Activated CD4-positive, CD25-positive, alpha-beta regulatory T cell treated with anti-CD3 and anti-CD28 coated beads, Interleukin-2, amount 50 U/mL, for 24 hours (primary cell): ENCODE data around the gene RNF133.
"Not testable (repeated sequence)": the region's sequence is repeated elsewhere in the genome, so short reads cannot be mapped to it uniquely, and the experiment has no call there.

ENCODE experiments used
- ATAC-seq, 2 donors: fragments of 150-1000 bp; cut with Tn5 transposase; one replicate each; pipeline ENCODE4 v1.10.0; 2021; ENCODE audit warnings: mild to moderate bottlenecking in 1 of 2, moderate library complexity in 1 of 2

Gene RNF133

DNA sequence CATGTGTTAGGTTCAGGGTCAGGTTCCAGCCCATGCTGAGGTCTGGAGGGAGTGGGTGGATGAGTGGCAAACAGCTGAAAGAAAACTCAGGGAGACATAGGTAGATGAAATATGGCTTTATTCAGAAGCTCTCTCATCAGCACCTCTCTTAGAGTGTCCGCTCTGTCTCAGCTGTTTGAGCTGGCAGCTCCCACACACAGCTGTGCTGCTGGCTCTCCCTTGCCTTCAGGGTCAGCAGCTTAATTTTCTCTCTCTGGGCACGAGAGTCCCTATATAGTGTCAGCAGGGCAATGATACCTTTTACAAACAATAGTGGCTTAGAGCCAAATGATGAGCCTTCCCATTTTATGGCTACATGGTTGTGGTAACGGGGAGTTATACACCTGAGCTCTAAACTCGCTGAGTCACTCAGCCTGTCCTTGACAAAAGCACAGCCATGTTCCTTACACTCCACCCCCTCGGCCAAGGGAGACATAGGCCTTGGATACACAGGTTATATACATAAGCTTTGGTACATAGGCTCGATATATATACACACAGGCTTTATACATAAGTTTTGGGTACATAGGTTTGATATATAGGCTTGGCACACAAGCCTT is 10.4 kb downstream of the RNF133 start:
- no peak for ATAC-seq

DNA sequence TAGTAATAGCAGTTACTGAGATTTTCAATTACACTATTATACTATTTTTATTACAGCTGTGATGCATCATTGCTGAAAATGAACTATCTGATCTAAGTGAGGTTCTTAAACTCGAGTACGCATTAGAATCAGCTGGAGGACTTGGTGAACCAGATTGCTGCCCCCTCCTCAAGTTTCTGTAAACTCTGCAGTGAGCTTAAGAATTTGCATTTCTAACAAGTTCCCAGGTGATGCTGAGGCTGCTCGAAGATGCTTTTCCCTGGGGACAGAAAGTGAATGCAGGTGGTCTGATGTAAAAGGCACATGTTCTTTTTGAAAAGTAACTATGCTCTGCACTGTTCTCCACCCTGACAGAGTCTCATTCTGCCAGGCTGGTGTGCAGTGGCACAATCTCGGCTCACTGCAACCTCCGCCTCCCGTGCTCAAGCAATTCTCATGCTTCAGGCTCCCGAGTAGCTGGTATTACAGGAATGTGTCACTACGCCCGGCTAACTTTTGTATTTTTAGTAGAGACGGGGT is 12.5 kb downstream of the RNF133 start:
- ATAC-seq, result no peak

DNA sequence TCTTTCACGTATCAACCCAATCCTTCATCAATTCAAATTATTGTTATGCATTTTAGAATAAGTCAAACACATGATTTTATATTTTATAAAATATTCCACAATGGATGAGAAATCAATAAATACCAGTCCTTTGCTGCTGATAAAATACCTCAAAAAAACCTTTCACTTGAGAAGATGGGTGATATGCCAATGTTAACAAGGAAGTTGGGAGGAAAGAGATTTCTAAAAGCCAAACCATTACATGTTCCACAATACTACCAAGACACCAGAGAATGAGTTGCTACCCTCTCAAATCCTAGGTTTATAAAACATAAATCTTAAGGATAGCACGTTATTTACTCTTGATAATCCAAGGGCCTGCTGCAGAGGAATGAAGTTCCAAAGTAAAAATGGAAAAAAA is 14.4 kb downstream of the RNF133 start:
- no peak for ATAC-seq

DNA sequence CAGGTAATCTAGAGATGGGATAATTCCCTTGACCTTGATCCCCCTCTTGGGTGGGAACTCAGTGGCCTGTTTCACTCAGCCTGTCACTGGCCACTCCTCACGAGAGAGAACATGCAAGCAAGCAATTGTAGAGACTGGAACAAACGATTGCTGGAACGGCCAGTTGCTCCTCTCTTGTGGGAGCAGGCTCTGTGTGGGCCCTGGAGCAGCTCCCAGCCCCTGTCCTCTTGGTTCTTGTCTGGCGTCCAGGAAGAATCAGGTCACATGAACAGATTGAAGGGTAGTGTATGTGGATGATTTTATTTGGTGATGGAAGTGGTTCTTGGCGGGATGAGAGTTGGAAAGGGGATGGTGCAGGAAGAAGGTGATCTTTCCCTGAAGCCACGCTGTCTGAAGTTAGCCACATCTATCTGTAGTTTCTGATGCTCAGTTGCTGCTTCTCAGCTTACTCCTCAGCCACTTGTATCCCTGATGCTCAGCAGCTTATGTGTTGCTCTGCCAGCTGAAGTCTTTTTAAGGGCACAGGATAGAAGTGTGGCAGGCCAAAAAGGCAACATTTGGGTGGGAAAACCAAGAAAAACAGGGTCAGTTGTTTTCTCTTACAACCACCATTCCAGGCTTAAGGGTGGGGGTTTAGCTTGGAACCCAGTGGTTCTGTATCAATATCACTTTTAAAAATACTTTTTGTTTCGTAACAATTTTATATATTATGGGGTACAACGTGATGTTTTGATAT is 15.9 kb downstream of the RNF133 start:
- no peak for ATAC-seq

DNA sequence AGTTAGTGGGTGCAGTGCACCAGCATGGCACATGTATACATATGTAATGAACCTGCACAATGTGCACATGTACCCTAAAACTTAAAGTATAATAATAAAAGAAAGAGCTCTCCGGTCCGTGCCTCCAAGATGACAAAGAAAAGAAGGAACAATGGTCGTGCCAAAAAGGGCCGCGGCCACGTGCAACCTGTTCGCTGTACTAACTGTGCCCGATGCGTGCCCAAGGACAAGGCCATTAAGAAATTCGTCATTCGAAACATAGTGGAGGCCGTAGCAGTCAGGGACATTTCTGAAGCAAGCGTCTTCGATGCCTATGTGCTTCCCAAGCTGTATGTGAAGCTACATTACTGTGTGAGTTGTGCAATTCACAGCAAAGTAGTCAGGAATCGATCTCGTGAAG is 17.7 kb downstream of the RNF133 start:
- not testable (repeated sequence) for ATAC-seq

DNA sequence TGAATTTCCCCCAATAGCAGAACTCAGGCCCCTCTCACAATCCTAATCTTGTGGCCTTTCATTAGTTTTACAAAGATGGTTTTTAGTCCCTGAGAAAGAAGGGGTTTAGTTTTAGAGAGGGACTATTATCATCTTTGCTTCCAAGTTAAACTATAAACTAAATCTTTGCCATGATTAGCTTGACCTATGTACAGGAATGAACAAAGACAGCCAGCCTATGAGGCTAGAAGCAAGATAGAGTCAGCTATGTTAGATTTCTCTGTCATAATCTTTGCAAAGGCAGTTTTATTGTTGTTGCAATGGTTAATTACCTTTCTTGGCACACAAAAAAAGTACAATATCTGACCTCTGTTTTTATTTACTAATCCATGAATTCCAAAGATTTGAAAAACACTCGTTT is 19.1 kb downstream of the RNF133 start:
- no peak for ATAC-seq

DNA sequence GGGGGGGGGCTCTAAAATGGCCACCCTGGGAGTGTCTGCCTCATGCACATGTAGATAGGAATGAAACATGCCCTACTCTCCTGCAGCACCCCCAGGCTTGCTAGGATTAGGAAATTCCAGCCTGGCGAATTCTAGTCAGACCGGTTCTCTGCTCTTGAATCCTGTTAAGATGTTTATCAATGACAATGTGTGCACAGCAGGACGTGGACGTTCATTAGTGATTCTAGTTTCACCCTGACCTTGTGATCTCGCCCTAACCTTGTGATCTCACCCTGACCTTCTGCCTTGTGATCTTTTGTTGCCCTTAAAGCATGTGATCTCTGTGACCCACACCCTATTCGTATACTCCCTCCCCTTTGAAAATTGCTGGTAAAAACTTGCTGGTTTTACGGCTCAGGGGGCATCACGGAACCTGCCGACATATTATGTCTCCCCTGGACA is 19.6 kb downstream of the RNF133 start:
- ATAC-seq, result not testable (repeated sequence)

DNA sequence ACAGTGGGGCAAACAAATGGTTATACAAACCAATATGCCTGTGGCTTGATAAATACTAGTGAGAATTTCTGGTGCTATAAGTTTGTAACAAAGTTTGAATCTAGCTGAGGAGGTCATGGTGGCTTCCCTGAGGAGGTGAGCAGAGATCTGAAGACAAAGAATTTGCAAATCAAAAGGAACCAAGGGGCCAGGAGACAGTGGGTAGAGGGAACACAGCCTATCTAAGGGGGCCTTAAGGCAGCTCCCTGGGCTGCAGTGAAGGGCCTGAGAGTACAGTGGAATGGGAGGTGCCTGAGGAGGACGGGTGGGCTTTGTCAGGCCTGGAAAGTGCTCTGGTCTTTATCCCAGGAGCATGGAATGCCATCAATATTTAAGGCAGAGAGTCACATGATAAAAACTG is 21.8 kb downstream of the RNF133 start:
- ATAC-seq, result no peak

DNA sequence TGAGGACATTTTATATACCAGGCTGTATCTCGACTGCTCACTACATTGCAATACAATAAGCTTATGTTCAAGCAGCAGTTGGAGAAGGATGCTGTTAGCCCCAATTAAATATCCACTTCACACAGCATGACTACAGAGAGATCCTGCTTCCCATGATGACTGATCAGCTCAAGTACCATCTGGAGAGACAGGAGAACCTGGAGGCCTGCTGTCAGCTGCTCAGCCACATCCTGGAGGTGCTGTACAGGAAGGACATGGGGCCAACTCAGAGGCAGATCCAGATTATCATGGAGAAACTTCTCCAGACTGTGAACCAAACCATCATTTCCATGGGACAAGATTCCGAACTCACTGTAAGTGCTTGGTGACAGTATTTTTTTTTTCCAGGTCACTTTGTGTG is 22.5 kb downstream of the RNF133 start:
- ATAC-seq, result no peak

DNA sequence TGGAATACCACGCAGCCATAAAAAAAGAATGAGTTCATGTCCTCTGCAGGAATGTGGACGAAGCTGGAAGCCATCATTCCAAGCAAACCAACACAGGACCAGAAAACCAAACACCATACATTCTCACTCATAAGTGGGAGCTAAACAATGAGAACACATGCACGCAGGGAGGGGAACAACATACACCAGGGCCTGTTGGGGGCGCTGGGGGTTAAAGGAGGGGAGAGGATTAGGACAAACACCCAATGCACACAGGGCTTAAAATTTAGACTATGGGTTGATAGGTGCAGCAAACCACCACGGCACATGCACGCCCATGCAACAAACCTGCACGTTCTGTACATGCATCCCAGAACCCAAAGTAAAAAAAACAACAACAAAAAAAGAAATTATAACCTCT is 23.3 kb downstream of the RNF133 start:
- ATAC-seq, result no peak

DNA sequence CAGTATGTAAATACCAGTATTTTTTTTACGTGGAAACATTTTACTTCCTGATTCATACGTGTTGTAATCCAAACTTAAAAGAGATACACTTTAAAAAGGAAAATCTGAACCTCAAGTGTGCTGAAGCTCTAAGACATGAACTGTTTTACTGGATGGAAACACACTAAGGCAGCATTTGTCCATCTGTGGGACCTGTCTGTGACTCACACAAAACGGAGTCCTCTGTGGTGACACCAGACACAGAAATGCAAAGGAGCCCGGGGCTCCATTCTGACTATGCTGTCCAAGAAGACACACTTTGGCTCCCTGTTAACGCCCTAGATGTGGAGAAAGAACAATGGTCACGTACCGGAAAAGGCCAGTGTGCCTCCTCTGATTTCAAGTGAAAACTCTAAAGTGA is 23.9 kb downstream of the RNF133 start:
- no peak for ATAC-seq

DNA sequence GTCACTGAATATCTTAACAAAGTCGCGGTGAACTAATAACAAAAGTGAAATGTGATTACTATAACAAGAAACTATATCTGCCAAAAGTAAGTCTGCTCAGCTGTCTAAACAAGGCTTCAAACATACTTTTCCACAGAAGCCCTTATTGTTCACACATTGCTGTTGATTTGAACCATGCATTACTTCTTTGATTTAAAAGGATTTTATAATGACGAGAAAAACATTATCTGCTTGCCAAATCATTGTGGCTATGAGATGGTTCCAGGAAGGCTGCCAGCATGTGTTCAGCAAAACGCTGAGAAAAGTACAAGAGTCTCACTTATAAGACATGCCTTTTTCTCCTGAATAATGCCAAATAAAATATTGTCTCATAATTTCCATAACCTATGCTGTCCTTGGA is 24.4 kb downstream of the RNF133 start:
- no peak for ATAC-seq

DNA sequence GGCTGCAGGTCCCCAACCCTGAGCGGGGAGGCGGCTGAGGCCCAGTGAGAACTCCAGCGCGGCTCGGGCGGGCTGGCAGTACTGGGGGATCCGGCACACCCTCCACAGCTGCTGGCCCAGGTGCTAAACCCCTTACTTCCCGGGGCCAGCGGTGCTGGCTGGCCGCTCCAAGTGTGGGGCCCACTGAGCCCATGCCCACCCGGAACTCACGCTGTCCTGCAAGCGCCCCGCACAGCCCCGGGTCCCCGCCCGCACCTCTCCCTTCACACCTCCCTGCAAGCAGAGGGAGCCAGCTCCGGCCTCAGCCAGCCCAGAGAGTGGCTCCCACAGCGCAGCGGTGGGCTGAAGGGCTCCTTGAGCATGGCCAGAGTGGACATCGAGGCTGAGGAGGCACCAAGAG is 25.0 kb downstream of the RNF133 start:
- ATAC-seq, result no peak

DNA sequence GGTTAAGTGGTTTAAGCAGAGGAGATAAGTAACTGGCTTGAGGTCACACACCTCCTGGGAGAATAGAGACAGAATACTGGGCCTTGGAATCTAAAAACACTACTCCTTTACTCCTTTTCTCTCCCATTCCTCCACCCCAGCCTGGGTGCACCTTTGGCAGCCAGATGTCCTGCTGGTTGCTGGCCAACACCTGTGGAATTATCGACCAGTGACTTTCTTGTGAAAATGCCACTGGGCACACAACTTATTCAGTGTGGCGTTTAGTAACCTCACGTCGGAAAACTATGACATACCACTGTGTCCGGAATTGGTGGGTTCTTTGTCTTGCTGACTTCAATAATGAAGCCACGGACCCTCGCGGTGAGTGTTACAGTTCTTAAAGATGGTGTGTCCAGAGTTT is 26.4 kb downstream of the RNF133 start:
- ATAC-seq, result no peak

DNA sequence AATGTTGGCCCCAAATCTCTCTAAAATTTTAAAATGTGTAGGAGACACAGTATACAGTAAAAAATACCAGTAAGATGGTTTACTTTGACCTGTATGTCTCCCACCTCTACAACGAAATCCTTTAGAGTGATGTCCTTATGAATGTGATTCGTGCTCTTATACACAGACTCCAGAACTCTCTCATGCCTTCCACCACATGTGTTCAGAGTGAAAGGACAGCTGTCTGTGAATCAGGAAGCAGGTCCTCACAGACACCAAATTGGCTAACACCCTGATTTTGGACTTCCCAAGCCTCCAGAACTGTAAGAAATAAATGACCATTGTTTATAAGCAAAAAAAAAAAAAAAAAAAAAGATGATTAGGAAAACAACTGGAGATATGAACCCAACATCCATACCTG is 35.2 kb downstream of the RNF133 start:
- no peak for ATAC-seq

DNA sequence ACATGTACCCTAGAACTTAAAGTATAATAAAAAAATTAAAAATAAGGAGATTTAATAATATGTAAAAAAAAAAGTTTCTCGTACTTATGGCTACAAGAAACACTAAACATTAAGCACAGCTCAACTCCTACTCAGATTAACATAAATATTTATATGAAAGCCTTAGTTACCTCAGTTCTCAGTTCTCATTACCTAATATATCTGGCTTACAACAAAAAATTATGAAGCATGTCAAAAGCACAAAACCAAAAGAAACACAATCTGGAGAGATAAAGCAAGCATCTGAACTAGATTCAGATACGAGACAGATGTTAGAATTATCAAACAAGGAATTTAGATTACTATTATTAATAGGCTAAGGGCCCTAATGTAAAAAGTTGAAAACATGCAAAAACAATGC is 40.1 kb downstream of the RNF133 start:
- ATAC-seq, result no peak

DNA sequence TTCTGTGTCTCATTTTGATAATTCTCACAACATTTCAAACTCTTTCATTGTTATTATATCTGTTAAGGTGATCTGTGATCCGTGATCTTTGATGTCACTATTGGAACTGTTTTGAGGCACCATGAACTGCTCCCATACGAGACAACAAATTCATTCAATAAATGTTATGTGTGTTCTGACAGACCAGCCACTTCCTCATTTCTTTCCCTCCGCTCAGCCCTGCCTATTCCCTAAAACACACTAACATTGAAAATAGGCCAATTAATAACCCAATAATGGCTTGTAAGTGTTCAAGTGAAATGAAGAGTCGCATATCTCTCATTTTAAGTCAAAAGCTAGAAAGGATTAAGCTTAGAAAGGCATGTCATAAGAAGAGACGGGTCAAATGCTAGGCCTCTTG is 45.2 kb downstream of the RNF133 start:
- ATAC-seq, result no peak

DNA sequence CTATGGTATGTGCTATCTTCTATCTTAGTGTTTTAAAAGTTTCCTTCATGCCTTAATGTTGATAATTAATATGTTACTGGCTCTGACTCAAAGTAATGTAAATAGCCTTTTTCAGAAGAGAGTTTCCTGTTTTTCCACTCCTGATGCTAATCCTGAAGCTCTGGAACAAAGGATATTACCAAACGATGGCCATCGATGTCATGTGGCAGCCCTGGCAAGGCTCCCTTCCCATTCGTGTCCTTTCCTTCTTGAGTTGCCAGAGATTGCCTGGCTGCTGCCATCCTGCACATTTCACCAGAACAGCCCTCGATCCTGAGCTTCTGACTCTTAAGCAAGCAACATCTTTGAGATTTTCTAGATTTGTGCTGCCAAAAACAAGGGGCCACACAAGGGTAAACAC is 46.0 kb downstream of the RNF133 start:
- no peak for ATAC-seq

DNA sequence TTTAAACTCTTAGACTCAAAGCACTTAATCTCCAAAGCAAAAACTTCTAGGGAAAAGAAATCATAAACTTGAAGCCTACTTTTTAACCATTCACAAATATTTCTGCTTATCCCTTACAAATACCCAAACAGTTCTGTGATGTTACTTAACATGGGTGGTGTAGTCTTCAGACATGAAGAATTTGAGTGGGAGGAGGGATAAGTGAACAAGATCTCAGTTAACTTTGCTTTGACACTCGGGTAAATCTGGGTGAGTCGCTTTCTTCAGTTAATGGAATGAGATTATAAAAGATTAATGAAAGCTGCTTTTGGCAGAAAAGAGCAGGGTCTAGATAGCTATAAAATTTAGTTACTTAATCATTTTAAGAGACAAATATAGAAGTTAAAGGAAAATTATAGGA is 47.5 kb downstream of the RNF133 start:
- no peak for ATAC-seq
